Transverse colon (tissue), 3 donors: ENCODE results near the gene CNPPD1.

Experiments
- EP300 ChIP-seq: sonication (generic); formaldehyde crosslinking; IDR thresholded peaks from one replicate; pipeline ENCODE4 v1.6.1; 2017; ENCODE audit warnings: antibody characterized with exemption, low read depth
- POLR2A ChIP-seq: fragments of 450-650 bp; IDR thresholded peaks from one replicate; pipeline ENCODE4 v1.6.1; 2016; ENCODE audit warnings: antibody characterized with exemption, mild to moderate bottlenecking, moderate library complexity
- TF ChIP-seq, protein P1 (sequence below), 5 experiments: fragments of 200-600 bp in 3 of 5; fragments of 450-650 bp in 2 of 5; sonication (generic) in 3 of 5; IDR thresholded peaks; 1 replicate in 2 of 5; 2 replicates in 3 of 5; pipeline ENCODE4 v1.5.1; 2016 to 2017; ENCODE audit warnings: antibody characterized with exemption in 5 of 5, inconsistent platforms in 3 of 5, mild to moderate bottlenecking in 2 of 5, moderate library complexity in 1 of 5

DNA sequence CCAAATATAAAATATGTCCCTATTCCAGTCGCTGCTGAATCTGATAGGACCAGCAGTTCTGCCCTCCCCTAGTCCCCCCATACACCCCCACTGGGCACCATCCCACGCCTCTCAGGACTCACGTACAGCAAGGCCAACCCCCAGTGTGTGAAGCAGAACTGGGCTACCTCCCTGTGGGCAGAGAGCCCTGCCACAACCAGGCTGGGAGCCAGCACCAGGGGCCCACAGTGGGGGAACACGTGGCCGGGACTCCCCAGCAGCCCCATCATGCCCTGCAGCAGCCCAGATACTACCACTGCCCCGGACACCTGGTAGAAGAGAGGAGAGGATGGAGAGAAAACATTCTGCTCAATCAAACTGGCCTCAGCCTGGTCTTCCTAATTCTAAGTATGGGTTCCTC, 8.2 kb downstream of the CNPPD1 start:
- TF ChIP-seq, protein P1, sequence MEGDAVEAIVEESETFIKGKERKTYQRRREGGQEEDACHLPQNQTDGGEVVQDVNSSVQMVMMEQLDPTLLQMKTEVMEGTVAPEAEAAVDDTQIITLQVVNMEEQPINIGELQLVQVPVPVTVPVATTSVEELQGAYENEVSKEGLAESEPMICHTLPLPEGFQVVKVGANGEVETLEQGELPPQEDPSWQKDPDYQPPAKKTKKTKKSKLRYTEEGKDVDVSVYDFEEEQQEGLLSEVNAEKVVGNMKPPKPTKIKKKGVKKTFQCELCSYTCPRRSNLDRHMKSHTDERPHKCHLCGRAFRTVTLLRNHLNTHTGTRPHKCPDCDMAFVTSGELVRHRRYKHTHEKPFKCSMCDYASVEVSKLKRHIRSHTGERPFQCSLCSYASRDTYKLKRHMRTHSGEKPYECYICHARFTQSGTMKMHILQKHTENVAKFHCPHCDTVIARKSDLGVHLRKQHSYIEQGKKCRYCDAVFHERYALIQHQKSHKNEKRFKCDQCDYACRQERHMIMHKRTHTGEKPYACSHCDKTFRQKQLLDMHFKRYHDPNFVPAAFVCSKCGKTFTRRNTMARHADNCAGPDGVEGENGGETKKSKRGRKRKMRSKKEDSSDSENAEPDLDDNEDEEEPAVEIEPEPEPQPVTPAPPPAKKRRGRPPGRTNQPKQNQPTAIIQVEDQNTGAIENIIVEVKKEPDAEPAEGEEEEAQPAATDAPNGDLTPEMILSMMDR (IDR thresholded peaks at IDR 0.05) = no peak
- TF ChIP-seq POLR2A (no peak), EP300 (no peak)
